GM18526 (cell line): ENCODE results near the gene HCRTR1.

Experiments
- POLR2A ChIP-seq: IDR thresholded peaks from 3 replicates; pipeline ENCODE4 v1.6.1; 2011; ENCODE audit not compliant: insufficient read length; ENCODE audit errors: extremely low read depth

The HCRTR1 gene

GRCh38 chr1:31576743-31577455, 40.6 kb upstream of the HCRTR1 start:
- TF ChIP-seq POLR2A, result no peak

GRCh38 chr1:31577515-31578192, 39.8 kb upstream of the HCRTR1 start:
- no peak for TF ChIP-seq POLR2A

- no peak for TF ChIP-seq POLR2A
Observed at GRCh38 chr1:31579374-31579773, 38.1 kb upstream of the HCRTR1 start.

GRCh38 chr1:31580513-31580870, 37.0 kb upstream of the HCRTR1 start:
- TF ChIP-seq POLR2A, result no peak

- TF ChIP-seq POLR2A, result no peak
Observed at GRCh38 chr1:31580891-31581603, 36.4 kb upstream of the HCRTR1 start.

GRCh38 chr1:31581821-31582810, 35.4 kb upstream of the HCRTR1 start:
- no peak for TF ChIP-seq POLR2A

- no peak for TF ChIP-seq POLR2A
Observed at GRCh38 chr1:31583082-31583994, 34.2 kb upstream of the HCRTR1 start.

GRCh38 chr1:31583995-31584868, 33.3 kb upstream of the HCRTR1 start:
- TF ChIP-seq POLR2A, result no peak

- TF ChIP-seq POLR2A, result no peak
Observed at GRCh38 chr1:31584869-31585735, 32.4 kb upstream of the HCRTR1 start.

- no peak for TF ChIP-seq POLR2A
Observed at GRCh38 chr1:31585736-31586365, 31.6 kb upstream of the HCRTR1 start.
